IMR-90 (cell line): ENCODE data around the gene DDX24. TPM values are rescaled to one million over a fixed set of nuclear protein-coding genes. Genes with fewer than 3 reads are reported as not detected.

Experiments used
- ATAC-seq: fragments of 200-7000 bp; cut with Tn5 transposase; 2 replicates; pipeline ENCODE4 v1.9.1; 2020; ENCODE audit warnings: low read depth, mild to moderate bottlenecking, moderate library complexity
- BruUV-seq: library from RNA; stranded (reverse); fragments of 400-500 nt; replicated peaks from 2 replicates; lab custom pipeline; 2021; lab: Mats Ljungman, UMichigan
- CTCF ChIA-PET: fragments of 300-600 bp; formaldehyde crosslinking; extraction: SDS; loops from one replicate; lab custom pipeline; 2021; ENCODE audit warnings: antibody characterized with exemption; lab: Yijun Ruan, JAX
- POLR2A ChIA-PET: fragments of 300-600 bp; sonication (Branson Sonifier 250); formaldehyde crosslinking; loops from one replicate; lab custom pipeline; 2022; ENCODE audit warnings: antibody characterized with exemption; ENCODE audit not compliant: unreplicated experiment; lab: Charles Lee
- DNase-seq: peaks from one replicate; pipeline ENCODE4 v3.0.0; 2013
- H2AFZ ChIP-seq: replicated peaks from 2 replicates; pipeline ENCODE3; 2013; ENCODE audit warnings: low read length, mild to moderate bottlenecking; ENCODE audit not compliant: poor library complexity
- H2AK5ac ChIP-seq: 2 replicates; pipeline ENCODE4 v1.6.1; 2013; ENCODE audit warnings: low read depth, low read length, inconsistent platforms
- H2AK9ac ChIP-seq: replicated peaks from 2 replicates; pipeline ENCODE3; 2013; ENCODE audit warnings: mild to moderate bottlenecking, low read depth, low read length, moderate library complexity; ENCODE audit not compliant: poor library complexity
- H2BK120ac ChIP-seq: 2 replicates; pipeline ENCODE4 v1.6.1; 2013; ENCODE audit warnings: low read depth, low read length, inconsistent platforms
- H2BK15ac ChIP-seq: 3 replicates; pipeline ENCODE4 v1.6.1; 2013; ENCODE audit warnings: low read depth, low read length, inconsistent platforms
- H2BK20ac ChIP-seq: 2 replicates; pipeline ENCODE4 v1.6.1; 2013; ENCODE audit warnings: low read depth, mild to moderate bottlenecking, inconsistent platforms, low read length, moderate library complexity
- H2BK5ac ChIP-seq: 2 replicates; pipeline ENCODE4 v1.6.1; 2013; ENCODE audit warnings: mild to moderate bottlenecking, low read depth, low read length, inconsistent platforms; ENCODE audit not compliant: poor library complexity, severe bottlenecking
- H3K14ac ChIP-seq: replicated peaks from 2 replicates; pipeline ENCODE4 v1.6.1; 2013; ENCODE audit warnings: low read depth, low read length, inconsistent platforms
- H3K18ac ChIP-seq: 2 replicates; pipeline ENCODE4 v1.6.1; 2013; ENCODE audit warnings: low read depth, low read length, control low read depth
- H3K23ac ChIP-seq: 2 replicates; pipeline ENCODE4 v1.6.1; 2013; ENCODE audit warnings: low read depth, low read length, inconsistent platforms
- H3K27ac ChIP-seq: 2 replicates; pipeline ENCODE4 v1.5.1; 2013; ENCODE audit warnings: mild to moderate bottlenecking, control low read depth, low read length; ENCODE audit not compliant: insufficient read depth
- H3K27me3 ChIP-seq: 2 replicates; pipeline ENCODE4 v1.6.1; 2013; ENCODE audit warnings: low read length; ENCODE audit not compliant: control insufficient read depth, insufficient read depth
- H3K36me3 ChIP-seq: 2 replicates; pipeline ENCODE4 v1.6.1; 2013; ENCODE audit warnings: low read length, mixed read lengths; ENCODE audit not compliant: control insufficient read depth, insufficient read depth
- H3K4ac ChIP-seq: 2 replicates; pipeline ENCODE4 v1.6.1; 2013; ENCODE audit warnings: low read depth, low read length, inconsistent platforms
- H3K4me1 ChIP-seq: 2 replicates; pipeline ENCODE4 v1.6.1; 2013; ENCODE audit warnings: low read length, mixed read lengths; ENCODE audit not compliant: control insufficient read depth, insufficient read depth
- H3K4me2 ChIP-seq: 2 replicates; pipeline ENCODE4 v1.6.1; 2013; ENCODE audit warnings: low read depth, mild to moderate bottlenecking, control low read depth, low read length, moderate library complexity
- H3K4me3 ChIP-seq: 2 replicates; pipeline ENCODE4 v1.5.1; 2013; ENCODE audit warnings: low read depth, mild to moderate bottlenecking, control low read depth, low read length, moderate library complexity; ENCODE audit not compliant: insufficient read depth
- H3K56ac ChIP-seq: 2 replicates; pipeline ENCODE4 v1.6.1; 2013; ENCODE audit warnings: low read length, inconsistent platforms; ENCODE audit not compliant: insufficient read depth; ENCODE audit errors: extremely low read depth
- H3K79me1 ChIP-seq, 2 experiments: 2 replicates each; pipeline ENCODE4 v1.6.1; 2013; ENCODE audit warnings: low read length in 2 of 2, inconsistent platforms in 1 of 2, low read depth in 1 of 2
- H3K9ac ChIP-seq: 2 replicates; pipeline ENCODE4 v1.6.1; 2013; ENCODE audit warnings: low read depth, low read length, control low read depth
- H3K9me1 ChIP-seq: 2 replicates; pipeline ENCODE4 v1.6.1; 2013; ENCODE audit warnings: low read length, inconsistent platforms; ENCODE audit not compliant: insufficient read depth
- H3K9me3 ChIP-seq: 2 replicates; pipeline ENCODE4 v1.6.1; 2013; ENCODE audit warnings: low read length; ENCODE audit not compliant: control insufficient read depth, insufficient read depth
- H4K20me1 ChIP-seq: 2 replicates; pipeline ENCODE4 v1.6.1; 2013; ENCODE audit warnings: low read length, inconsistent platforms; ENCODE audit not compliant: insufficient read depth
- H4K5ac ChIP-seq: 2 replicates; pipeline ENCODE4 v1.6.1; 2013; ENCODE audit warnings: mild to moderate bottlenecking, low read depth, low read length, control low read depth
- H4K8ac ChIP-seq, 2 experiments: 2 replicates each; pipeline ENCODE4 v1.6.1; 2013; ENCODE audit warnings: low read depth in 2 of 2, low read length in 2 of 2, control low read depth in 1 of 2, inconsistent platforms in 1 of 2
- H4K91ac ChIP-seq: 2 replicates; pipeline ENCODE4 v1.6.1; 2013; ENCODE audit warnings: low read depth, low read length, inconsistent platforms; ENCODE audit not compliant: insufficient read depth
- BHLHE40 ChIP-seq: fragments of 150-350 bp; IDR thresholded peaks from 2 replicates; pipeline ENCODE4 v1.6.1; 2016; ENCODE audit warnings: mild to moderate bottlenecking, low read depth, low read length
- CEBPB ChIP-seq: IDR thresholded peaks from 2 replicates; pipeline ENCODE4 v1.6.1; 2012; ENCODE audit warnings: low read depth, low read length, improper control_type of control experiment
- CHD1 ChIP-seq: IDR thresholded peaks from 2 replicates; pipeline ENCODE4 v1.6.1; 2012; ENCODE audit warnings: low read depth, low read length, improper control_type of control experiment
- FOS ChIP-seq: fragments of 150-350 bp; IDR thresholded peaks from 2 replicates; pipeline ENCODE4 v1.6.1; 2016; ENCODE audit warnings: low read depth, low read length
- MAZ ChIP-seq: IDR thresholded peaks from 2 replicates; pipeline ENCODE4 v1.6.1; 2012; ENCODE audit warnings: low read depth, mild to moderate bottlenecking, low read length, improper control_type of control experiment, moderate library complexity, borderline replicate concordance
- MXI1 ChIP-seq: IDR thresholded peaks from 2 replicates; pipeline ENCODE4 v1.6.1; 2012; ENCODE audit warnings: low read depth, mild to moderate bottlenecking, low read length, moderate library complexity, borderline replicate concordance
- NFE2L2 ChIP-seq: fragments of 150-350 bp; IDR thresholded peaks from 2 replicates; pipeline ENCODE4 v1.6.1; 2016; ENCODE audit warnings: low read depth, mild to moderate bottlenecking, low read length
- POLR2A ChIP-seq: IDR thresholded peaks from 2 replicates; pipeline ENCODE4 v1.6.1; 2012; ENCODE audit warnings: mild to moderate bottlenecking, low read depth, low read length
- RAD21 ChIP-seq: IDR thresholded peaks from 2 replicates; pipeline ENCODE4 v1.6.1; 2012; ENCODE audit warnings: low read length, improper control_type of control experiment
- RCOR1 ChIP-seq: IDR thresholded peaks from 2 replicates; pipeline ENCODE4 v1.6.1; 2012; ENCODE audit warnings: mild to moderate bottlenecking, low read length, improper control_type of control experiment; ENCODE audit not compliant: insufficient replicate concordance
- SMC3 ChIP-seq: fragments of 150-350 bp; IDR thresholded peaks from 2 replicates; pipeline ENCODE4 v1.6.1; 2016; ENCODE audit warnings: low read depth, mild to moderate bottlenecking, antibody characterized with exemption, low read length, moderate library complexity
- WGBS, 2 experiments: methylation state at CpG; one replicate each; pipeline versions ENCODE4 v1.1.5 to v1.1.7; 2013; ENCODE audit warnings: missing lambda C conversion rate in 2 of 2; ENCODE audit not compliant: insufficient read length in 1 of 2; ENCODE audit errors: extremely low coverage in 2 of 2; 5-methylcytosine and 5-hydroxymethylcytosine counted together
- dilution Hi-C: fragments of 300-500 bp; cut with HindIII; formaldehyde crosslinking; loops from one replicate; pipeline ENCODE4 v1.14.3; 2018; ENCODE audit warnings: low sequenced_read_pairs; ENCODE audit not compliant: unreplicated experiment
- in situ Hi-C: fragments of 300-500 bp; cut with MboI; formaldehyde crosslinking; loops from 3 replicates; pipeline ENCODE4 v1.14.3; 2019; ENCODE audit warnings: low sequenced_read_pairs, inconsistent platforms, mixed read lengths
- intact Hi-C: fragments of 100-400 bp; cut with micrococcal nuclease; formaldehyde crosslinking; loops from 2 replicates; pipeline ENCODE4 v1.10.0; 2022
- polyA plus RNA-seq, 3 experiments: library from polyadenylated mRNA; depleted of rRNA; stranded (reverse); fragments of >200 nt; gene quantifications; 2 replicates each; pipeline ENCODE4 v1.2.3, GENCODE V29; 2012; ENCODE audit warnings: low replicate concordance in 1 of 3
- total RNA-seq: library from RNA; depleted of rRNA; stranded (reverse); fragments of >200 nt; gene quantifications from 2 replicates; pipeline ENCODE4 v1.2.3, GENCODE V29; 2012
- TF ChIP-seq, protein P1 (sequence below): conservative IDR thresholded peaks from 2 replicates; pipeline ENCODE4 v1.5.1; 2012; ENCODE audit warnings: mild to moderate bottlenecking, low read depth, low read length, improper control_type of control experiment

DDX24 gene
- total and polyA plus RNA-seq, 2 of the 4 experiments (the other 2 are of a cell fraction) = 134 to 155 TPM

DNA sequence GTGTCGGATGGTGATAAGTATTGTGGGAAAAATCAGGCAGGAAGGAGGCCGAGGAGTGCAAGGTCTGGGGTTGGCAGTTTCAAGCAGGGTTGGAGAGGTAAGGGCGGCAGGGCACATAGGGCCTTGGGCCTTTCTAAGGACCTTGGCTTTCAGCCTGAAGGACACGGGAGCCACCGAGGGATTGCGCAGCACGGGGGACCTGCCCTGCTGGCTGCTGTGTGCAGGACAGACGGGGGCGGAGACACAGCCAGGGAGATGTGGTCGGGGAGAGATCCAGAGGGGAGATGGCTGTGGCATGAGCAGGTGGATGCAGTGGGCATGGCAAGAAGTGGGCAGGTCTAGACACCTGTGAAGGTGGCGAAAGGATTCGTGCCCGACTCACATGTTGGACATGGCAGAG is 40.2 kb downstream of the DDX24 start:
- Histone ChIP-seq H4K8ac (no peak overlapping the region), H2AK5ac (no peak overlapping the region), H3K36me3 (peaks cover 15% of the 10 kb centered on the region; the same call in 1 of the 2 replicates), H3K23ac (no peak overlapping the region), H3K79me1 (no peaks in the 10 kb centered on the region; a peak in 1 of 4 replicates), H2BK20ac (no peak overlapping the region), H3K14ac (no peak overlapping the region), H4K91ac (no peak overlapping the region), H2BK15ac (no peak overlapping the region), H3K18ac (no peak overlapping the region), H2AK9ac (no peak overlapping the region), H3K56ac (no peak overlapping the region), H3K27me3 (no peaks in the 10 kb centered on the region), H3K4me2 (no peak overlapping the region), H4K20me1 (no peaks in the 10 kb centered on the region; the same call in none of the 2 replicates), H3K4ac (no peak overlapping the region), H3K27ac (no peak overlapping the region), H3K9me1 (no peaks in the 10 kb centered on the region), H4K5ac (no peak overlapping the region), H3K9ac (no peak overlapping the region), H2AFZ (no peak overlapping the region), H3K4me3 (no peak overlapping the region), H3K9me3 (no peaks in the 10 kb centered on the region), H2BK5ac (no peak overlapping the region), H2BK120ac (no peak overlapping the region), H3K4me1 (peaks cover 9% of the 10 kb centered on the region)
- dilution Hi-C loops = no loop called here
- in situ Hi-C loops = no loop called here
- ATAC-seq (no peak), DNase-seq (no peak)
- POLR2A ChIA-PET = no interaction called here
- intact Hi-C loops = no loop called here
- WGBS, 2 experiments = 92% methylated on average over 8 of the region's 13 CpGs; no CpG with 5 or more reads in 1 of the 2 experiments
- no peak for TF ChIP-seq RAD21
- TF ChIP-seq, protein P1, sequence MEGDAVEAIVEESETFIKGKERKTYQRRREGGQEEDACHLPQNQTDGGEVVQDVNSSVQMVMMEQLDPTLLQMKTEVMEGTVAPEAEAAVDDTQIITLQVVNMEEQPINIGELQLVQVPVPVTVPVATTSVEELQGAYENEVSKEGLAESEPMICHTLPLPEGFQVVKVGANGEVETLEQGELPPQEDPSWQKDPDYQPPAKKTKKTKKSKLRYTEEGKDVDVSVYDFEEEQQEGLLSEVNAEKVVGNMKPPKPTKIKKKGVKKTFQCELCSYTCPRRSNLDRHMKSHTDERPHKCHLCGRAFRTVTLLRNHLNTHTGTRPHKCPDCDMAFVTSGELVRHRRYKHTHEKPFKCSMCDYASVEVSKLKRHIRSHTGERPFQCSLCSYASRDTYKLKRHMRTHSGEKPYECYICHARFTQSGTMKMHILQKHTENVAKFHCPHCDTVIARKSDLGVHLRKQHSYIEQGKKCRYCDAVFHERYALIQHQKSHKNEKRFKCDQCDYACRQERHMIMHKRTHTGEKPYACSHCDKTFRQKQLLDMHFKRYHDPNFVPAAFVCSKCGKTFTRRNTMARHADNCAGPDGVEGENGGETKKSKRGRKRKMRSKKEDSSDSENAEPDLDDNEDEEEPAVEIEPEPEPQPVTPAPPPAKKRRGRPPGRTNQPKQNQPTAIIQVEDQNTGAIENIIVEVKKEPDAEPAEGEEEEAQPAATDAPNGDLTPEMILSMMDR = no peak
- TF ChIP-seq MAZ = no peak
- TF ChIP-seq RCOR1 = no peak
- TF ChIP-seq FOS = no peak
- no peak for TF ChIP-seq SMC3
- no peak for TF ChIP-seq CHD1
- TF ChIP-seq BHLHE40 = no peak
- no peak for TF ChIP-seq NFE2L2
- no peak for TF ChIP-seq CEBPB
- no peak for TF ChIP-seq POLR2A
- TF ChIP-seq MXI1 = no peak
- CTCF ChIA-PET = interaction anchor here (1.1 kb wide), 1 partner anchor 96 kb away, joined by 3 read pairs; no protein-coding TSS in a partner anchor
- no TSS peak for BruUV-seq
